ENCODE data around the gene CNIH3.

DNA sequence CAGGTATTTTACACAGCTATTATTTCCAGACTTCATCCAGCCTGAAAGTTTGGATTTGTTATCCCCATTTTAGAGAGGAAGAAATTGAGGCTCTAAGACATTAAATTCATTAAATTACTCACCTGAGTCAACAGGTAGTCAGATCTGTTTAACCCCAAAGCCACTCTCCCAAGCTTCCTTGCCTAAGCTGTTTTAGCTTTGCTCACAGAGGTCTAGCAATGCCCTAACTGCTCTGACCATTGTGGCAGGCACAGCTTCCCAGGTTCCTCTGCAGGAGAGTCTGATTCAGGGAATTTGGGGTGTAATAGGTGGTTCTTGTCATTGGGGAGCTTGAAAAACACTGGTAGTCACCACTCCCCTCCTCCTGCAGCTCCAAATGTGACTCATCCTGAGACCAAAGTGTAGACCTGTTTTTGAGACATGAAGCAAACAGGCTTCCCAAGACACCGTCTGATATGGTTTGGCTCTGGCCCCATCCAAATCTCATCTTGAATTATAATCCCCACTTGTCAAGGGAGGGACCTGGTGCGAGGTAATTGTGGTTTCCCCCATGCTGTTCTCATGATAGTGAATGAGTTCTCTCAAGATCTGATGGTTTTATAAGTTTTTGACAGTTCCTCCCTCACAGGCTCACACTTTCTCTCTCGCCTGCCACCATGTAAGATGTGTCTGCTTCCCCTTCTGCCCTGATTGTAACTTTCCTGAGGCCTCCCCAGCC lies 170.6 kb downstream of the CNIH3 start:
- TF ChIP-seq, protein P1, sequence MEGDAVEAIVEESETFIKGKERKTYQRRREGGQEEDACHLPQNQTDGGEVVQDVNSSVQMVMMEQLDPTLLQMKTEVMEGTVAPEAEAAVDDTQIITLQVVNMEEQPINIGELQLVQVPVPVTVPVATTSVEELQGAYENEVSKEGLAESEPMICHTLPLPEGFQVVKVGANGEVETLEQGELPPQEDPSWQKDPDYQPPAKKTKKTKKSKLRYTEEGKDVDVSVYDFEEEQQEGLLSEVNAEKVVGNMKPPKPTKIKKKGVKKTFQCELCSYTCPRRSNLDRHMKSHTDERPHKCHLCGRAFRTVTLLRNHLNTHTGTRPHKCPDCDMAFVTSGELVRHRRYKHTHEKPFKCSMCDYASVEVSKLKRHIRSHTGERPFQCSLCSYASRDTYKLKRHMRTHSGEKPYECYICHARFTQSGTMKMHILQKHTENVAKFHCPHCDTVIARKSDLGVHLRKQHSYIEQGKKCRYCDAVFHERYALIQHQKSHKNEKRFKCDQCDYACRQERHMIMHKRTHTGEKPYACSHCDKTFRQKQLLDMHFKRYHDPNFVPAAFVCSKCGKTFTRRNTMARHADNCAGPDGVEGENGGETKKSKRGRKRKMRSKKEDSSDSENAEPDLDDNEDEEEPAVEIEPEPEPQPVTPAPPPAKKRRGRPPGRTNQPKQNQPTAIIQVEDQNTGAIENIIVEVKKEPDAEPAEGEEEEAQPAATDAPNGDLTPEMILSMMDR (IDR thresholded peaks at IDR 0.05; ENCODE audit: insufficient read depth, low read length, poor library complexity, severe bottlenecking): no peak
- no peak for TF ChIP-seq EZH2phosphoT487 (conservative IDR thresholded peaks at IDR 0.05; ENCODE audit: low read length)
